ENCODE measurements around the gene LCN10.

GRCh38 chr9:136762221-136762691, 19.5 kb upstream of the LCN10 start:
- no peak for TF ChIP-seq CTCF (IDR thresholded peaks at IDR 0.05)
- no peak for TF ChIP-seq POLR2AphosphoS5 (IDR thresholded peaks at IDR 0.05)
- TF ChIP-seq POLR2A (IDR thresholded peaks at IDR 0.05) = no peak
